Endothelial cell of umbilical vein (primary cell): Measurements from ENCODE around the gene MARCHF6. TPM values are rescaled to one million over a fixed set of nuclear protein-coding genes. Genes with fewer than 3 reads are reported as not detected.

Experiments used
- BruUV-seq: library from RNA; stranded (reverse); fragments of 400-500 nt; replicated peaks from 2 replicates; lab custom pipeline; 2021; lab: Mats Ljungman, UMichigan
- CTCF ChIA-PET: fragments of 300-600, 350-600 bp; sonication (Branson Sonifier 250); formaldehyde crosslinking; loops from one replicate; lab custom pipeline; 2021; ENCODE audit warnings: antibody characterized with exemption, inconsistent platforms; lab: Charles Lee
- POLR2A ChIA-PET: fragments of 300-600, 350-600 bp; sonication (Branson Sonifier 250); formaldehyde crosslinking; loops from one replicate; lab custom pipeline; 2021; ENCODE audit warnings: antibody characterized with exemption, inconsistent platforms; lab: Charles Lee
- DNase-seq: peaks from one replicate; pipeline ENCODE4 v3.0.0-alpha.2; 2011; ENCODE audit warnings: low read depth, low spot score
- FAIRE-seq: peaks from 2 replicates; lab custom pipeline; 2011; peaks lifted over from hg19 to GRCh38; lab: Jason Lieb, UNC
- H2AFZ ChIP-seq: 2 replicates; pipeline ENCODE4 v1.6.0; 2012; ENCODE audit warnings: low read depth, low read length, control low read depth, inconsistent platforms
- H3K27ac ChIP-seq: 2 replicates; pipeline ENCODE4 v1.5.1; 2011; ENCODE audit warnings: low read depth, mild to moderate bottlenecking, control low read depth, low read length, moderate library complexity; ENCODE audit not compliant: insufficient read depth
- H3K27me3 ChIP-seq, 2 experiments: 2 replicates each; pipeline versions ENCODE4 v1.6.0 to v1.6.1; 2011; ENCODE audit warnings: low read length in 2 of 2, mixed read lengths in 1 of 2; ENCODE audit not compliant: control insufficient read depth in 2 of 2, insufficient read depth in 2 of 2
- H3K36me3 ChIP-seq, 2 experiments: 2 replicates in 1 of 2; 3 replicates in 1 of 2; pipeline ENCODE4 v1.5.1; 2011; ENCODE audit warnings: low read length in 2 of 2, mild to moderate bottlenecking in 1 of 2, moderate library complexity in 1 of 2; ENCODE audit not compliant: control insufficient read depth in 2 of 2, insufficient read depth in 2 of 2; ENCODE audit errors: extremely low read depth in 1 of 2
- H3K4me1 ChIP-seq: 3 replicates; pipeline ENCODE4 v1.5.1; 2011; ENCODE audit warnings: mild to moderate bottlenecking, low read length; ENCODE audit not compliant: control insufficient read depth, insufficient read depth; ENCODE audit errors: extremely low read depth
- H3K4me2 ChIP-seq: 2 replicates; pipeline ENCODE4 v1.6.1; 2011; ENCODE audit warnings: low read length, control low read depth, mixed read lengths; ENCODE audit not compliant: insufficient read depth
- H3K4me3 ChIP-seq, 3 experiments: fragments of 200-600 bp in 1 of 3; sonication (generic), shearing (Covaris generic) in 1 of 3; replicated peaks in 1 of 3; 2 replicates each; pipeline ENCODE4 v1.5.1; 2011 to 2016; ENCODE audit warnings: control low read depth in 3 of 3, low read length in 3 of 3, mild to moderate bottlenecking in 2 of 3, inconsistent platforms in 1 of 3, low read depth in 1 of 3, moderate library complexity in 1 of 3; ENCODE audit not compliant: insufficient read depth in 1 of 3
- H3K79me2 ChIP-seq: 2 replicates; pipeline ENCODE4 v1.6.0; 2012; ENCODE audit warnings: low read length, inconsistent platforms; ENCODE audit not compliant: control insufficient read depth, insufficient read depth
- H3K9ac ChIP-seq: replicated peaks from 2 replicates; pipeline ENCODE3; 2011; ENCODE audit warnings: low read length, control low read depth; ENCODE audit not compliant: insufficient read depth; ENCODE audit errors: extremely low read depth
- H3K9me1 ChIP-seq: replicated peaks from 3 replicates; pipeline ENCODE4 v1.6.0; 2011; ENCODE audit warnings: mild to moderate bottlenecking, low read length; ENCODE audit not compliant: control insufficient read depth, insufficient read depth; ENCODE audit errors: extremely low read depth
- H3K9me3 ChIP-seq: replicated peaks from 2 replicates; pipeline ENCODE4 v1.5.1; 2012; ENCODE audit warnings: low read length, inconsistent platforms; ENCODE audit not compliant: control insufficient read depth, insufficient read depth
- H4K20me1 ChIP-seq: replicated peaks from 2 replicates; pipeline ENCODE3; 2011; ENCODE audit warnings: mild to moderate bottlenecking, low read length; ENCODE audit not compliant: control insufficient read depth, insufficient read depth; ENCODE audit errors: extremely low read depth
- CTCF ChIP-seq, 2 donors: IDR thresholded peaks; 1 replicate in 1 of 2; 2 replicates in 1 of 2; pipeline ENCODE4 v1.5.1; 2011; ENCODE audit warnings: low read length in 2 of 2, mild to moderate bottlenecking in 2 of 2, moderate library complexity in 2 of 2, control low read depth in 1 of 2, inconsistent platforms in 1 of 2, low read depth in 1 of 2; ENCODE audit not compliant: insufficient read depth in 1 of 2; ENCODE audit errors: extremely low read depth in 1 of 2
- EZH2 ChIP-seq: IDR thresholded peaks from 2 replicates; pipeline ENCODE4 v1.6.1; 2012; ENCODE audit warnings: borderline replicate concordance, low read depth, mild to moderate bottlenecking, moderate library complexity, low read length, inconsistent platforms; ENCODE audit not compliant: severe bottlenecking
- FOS ChIP-seq: IDR thresholded peaks from 2 replicates; pipeline ENCODE4 v1.6.1; 2011; ENCODE audit warnings: mild to moderate bottlenecking, low read length, moderate library complexity, borderline replicate concordance; ENCODE audit not compliant: insufficient read depth
- GATA2 ChIP-seq: IDR thresholded peaks from 2 replicates; pipeline ENCODE4 v1.7.0; 2011; ENCODE audit warnings: low read depth, mild to moderate bottlenecking, moderate library complexity, mixed read lengths, low read length; ENCODE audit not compliant: insufficient read length, insufficient read depth
- JUN ChIP-seq: IDR thresholded peaks from 2 replicates; pipeline ENCODE4 v1.6.1; 2011; ENCODE audit warnings: borderline replicate concordance, low read depth; ENCODE audit not compliant: insufficient read length, insufficient read depth
- MAX ChIP-seq: IDR thresholded peaks from 2 replicates; pipeline ENCODE4 v1.6.1; 2011; ENCODE audit not compliant: insufficient read depth, insufficient read length
- POLR2A ChIP-seq: IDR thresholded peaks from 2 replicates; pipeline ENCODE4 v1.6.1; 2012; ENCODE audit warnings: low read depth, mild to moderate bottlenecking, control low read depth, low read length
- dilution Hi-C: fragments of 300-500 bp; cut with MboI; formaldehyde crosslinking; loops from one replicate; pipeline ENCODE4 v1.15.0; 2019; ENCODE audit warnings: low sequenced_read_pairs; ENCODE audit not compliant: extremely low pct_ligation_motif_present
- intact Hi-C: fragments of 100-400 bp; cut with micrococcal nuclease; formaldehyde crosslinking; loops from one replicate; pipeline ENCODE4 v1.10.0; 2022
- polyA plus RNA-seq, 4 experiments: library from polyadenylated mRNA; depleted of rRNA in 3 of 4; stranded (reverse) in 3 of 4; unstranded in 1 of 4; fragments of >200 nt; gene quantifications; 2 replicates each; pipeline versions ENCODE4 v1.2.1 to v1.2.3, GENCODE V29; 2011 to 2012; ENCODE audit warnings: missing spikeins in 1 of 4
- total RNA-seq: library from RNA; stranded (reverse); gene quantifications from 2 replicates; pipeline ENCODE4 v1.2.3, GENCODE V29; 2021

MARCHF6 gene
- total and polyA plus RNA-seq, 2 donors (not counting 3 experiments of a cell fraction or from before 2014, with no cell fraction given) = 108 to 112 TPM

DNA sequence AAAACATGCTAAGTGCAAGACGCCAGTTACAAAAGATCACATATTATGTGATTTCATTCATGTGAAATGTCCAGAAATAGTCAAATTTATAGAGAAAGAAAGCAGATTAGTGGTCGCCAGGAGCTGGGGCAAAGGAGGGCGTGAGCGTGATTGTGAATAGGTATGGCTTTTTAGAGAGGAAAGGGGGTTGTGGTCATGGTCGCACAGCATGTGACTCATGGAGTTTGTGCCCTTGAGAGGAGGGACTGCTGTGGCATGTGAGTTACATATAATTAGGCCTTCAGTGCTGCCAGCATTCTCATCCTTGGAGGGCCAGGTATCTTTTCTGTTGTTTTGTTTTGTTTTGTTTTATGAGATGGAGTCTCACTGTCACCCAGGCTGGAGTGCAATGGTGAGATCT, 21.2 kb upstream of the MARCHF6 start:
- Histone ChIP-seq H3K4me1 (no peaks in the 10 kb centered on the region), H3K79me2 (no peaks in the 10 kb centered on the region), H3K36me3 (no peaks in the 10 kb centered on the region), H3K9ac (no peak overlapping the region), H4K20me1 (no peaks in the 10 kb centered on the region), H3K9me3 (no peaks in the 10 kb centered on the region), H2AFZ (no peak overlapping the region), H3K27me3 (peaks cover 9 to 16% of the 10 kb centered on the region in 2 experiments), H3K9me1 (no peaks in the 10 kb centered on the region), H3K4me3 (no peak overlapping the region), H3K27ac (no peak overlapping the region), H3K4me2 (no peak overlapping the region)
- POLR2A ChIA-PET = no interaction called here
- dilution Hi-C loops (no loop called here), intact Hi-C loops (no loop called here)
- TF ChIP-seq JUN (no peak), GATA2 (no peak), FOS (no peak)
- FAIRE-seq = no peak
- no TSS peak for BruUV-seq
- DNase-seq = no peak
- CTCF ChIA-PET = interaction anchor here (0.6 to 4.5 kb wide), 6 partner anchors 9 to 109 kb away, joined by 3 to 21 read pairs (median 4); no protein-coding TSS in a partner anchor

GRCh38 chr5:10333154-10334006, 20.1 kb upstream of the MARCHF6 start:
- Histone ChIP-seq H3K27me3 (peaks cover 9 to 16% of the 10 kb centered on the region in 2 experiments), H3K9me3 (no peaks in the 10 kb centered on the region), H3K4me2 (peak overlapping the region; percentile 70), H3K9ac (peak overlapping the region; percentile 34), H3K27ac (no peak overlapping the region), H3K9me1 (no peaks in the 10 kb centered on the region), H2AFZ (peak overlapping the region; percentile 94), H3K79me2 (no peaks in the 10 kb centered on the region), H3K4me1 (no peaks in the 10 kb centered on the region), H3K4me3 (peak overlapping the region; percentile 28 to 56 (median 49)), H4K20me1 (no peaks in the 10 kb centered on the region), H3K36me3 (no peaks in the 10 kb centered on the region)
- peak; percentile 39 for DNase-seq
- POLR2A ChIA-PET = no interaction called here
- no TSS peak for BruUV-seq
- CTCF ChIA-PET = interaction anchor here (0.9 to 4.5 kb wide), 5 partner anchors 20 to 91 kb away, joined by 3 to 21 read pairs (median 3); partner anchors contain the start of gene MARCHF6
- FAIRE-seq = peak; percentile 77
- dilution Hi-C loops (no loop called here), intact Hi-C loops (loop anchor here (1.0 kb wide), 1 partner anchor 49 kb away; no protein-coding TSS in a partner anchor)
- TF ChIP-seq CTCF (IDR thresholded peaks at IDR 0.05; ENCODE audit: extremely low read depth in 1 of 2, insufficient read depth in 1 of 2, low read depth in 1 of 2, low read length in 2 of 2) = peak in 1 of 2 donors; percentile 30
- TF ChIP-seq FOS = no peak
- TF ChIP-seq POLR2A = no peak
- TF ChIP-seq EZH2 = peak; percentile 65
- TF ChIP-seq MAX = no peak
